Measurements from ENCODE around the gene PPFIBP2.

DNA sequence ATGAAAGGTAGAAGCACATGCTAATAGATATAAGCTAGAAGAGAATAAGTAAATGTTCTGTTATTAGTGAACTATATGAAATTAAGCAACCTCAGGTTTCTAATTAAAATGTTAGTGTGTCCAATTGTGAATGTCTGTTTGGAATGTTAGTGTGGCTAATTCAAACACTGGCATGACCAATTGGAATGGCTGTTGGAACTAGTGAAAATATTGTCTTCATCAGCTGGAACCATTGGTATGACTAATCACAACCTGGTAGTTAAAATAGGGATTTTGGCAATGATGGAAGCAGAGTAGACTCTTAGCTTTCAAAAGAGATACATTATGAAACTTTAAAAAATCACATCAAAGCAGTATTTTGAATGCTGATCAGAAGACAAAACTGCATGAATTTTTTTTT, 92.7 kb downstream of the PPFIBP2 start:
- TF ChIP-seq, protein P1, sequence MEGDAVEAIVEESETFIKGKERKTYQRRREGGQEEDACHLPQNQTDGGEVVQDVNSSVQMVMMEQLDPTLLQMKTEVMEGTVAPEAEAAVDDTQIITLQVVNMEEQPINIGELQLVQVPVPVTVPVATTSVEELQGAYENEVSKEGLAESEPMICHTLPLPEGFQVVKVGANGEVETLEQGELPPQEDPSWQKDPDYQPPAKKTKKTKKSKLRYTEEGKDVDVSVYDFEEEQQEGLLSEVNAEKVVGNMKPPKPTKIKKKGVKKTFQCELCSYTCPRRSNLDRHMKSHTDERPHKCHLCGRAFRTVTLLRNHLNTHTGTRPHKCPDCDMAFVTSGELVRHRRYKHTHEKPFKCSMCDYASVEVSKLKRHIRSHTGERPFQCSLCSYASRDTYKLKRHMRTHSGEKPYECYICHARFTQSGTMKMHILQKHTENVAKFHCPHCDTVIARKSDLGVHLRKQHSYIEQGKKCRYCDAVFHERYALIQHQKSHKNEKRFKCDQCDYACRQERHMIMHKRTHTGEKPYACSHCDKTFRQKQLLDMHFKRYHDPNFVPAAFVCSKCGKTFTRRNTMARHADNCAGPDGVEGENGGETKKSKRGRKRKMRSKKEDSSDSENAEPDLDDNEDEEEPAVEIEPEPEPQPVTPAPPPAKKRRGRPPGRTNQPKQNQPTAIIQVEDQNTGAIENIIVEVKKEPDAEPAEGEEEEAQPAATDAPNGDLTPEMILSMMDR (IDR thresholded peaks at IDR 0.05), result no peak
- no peak for TF ChIP-seq POLR2A (IDR thresholded peaks at IDR 0.05)

All from thyroid gland (tissue), 4 donors.